Peyer's patch (tissue), 4 donors: ENCODE measurements around the gene PHF21B.

ENCODE experiments used
- CTCF ChIP-seq, 6 experiments: fragments of 450-650 bp in 4 of 6; fragments of 200-600 bp in 2 of 6; sonication (generic) in 1 of 6; IDR thresholded peaks; one replicate each; pipeline ENCODE4 v1.5.1; 2017 to 2019; ENCODE audit warnings: antibody characterized with exemption in 6 of 6, mild to moderate bottlenecking in 3 of 6, moderate library complexity in 1 of 6
- POLR2A ChIP-seq, 2 donors: fragments of 450-650 bp; IDR thresholded peaks; one replicate each; pipeline ENCODE4 v1.5.1; 2017; ENCODE audit warnings: antibody characterized with exemption in 2 of 2, mild to moderate bottlenecking in 2 of 2, moderate library complexity in 2 of 2

GRCh38 chr22:45010532-45010900, 711 bp upstream of the PHF21B start:
- TF ChIP-seq POLR2A (IDR thresholded peaks at IDR 0.05) (no peak), CTCF (IDR thresholded peaks at IDR 0.05) (no peak)
